PFSK-1 (cell line): ENCODE results near the gene RNF207.

Experiments used
- FOXP2 ChIP-seq: optimal IDR thresholded peaks from 2 replicates; pipeline ENCODE3; 2011; ENCODE audit warnings: borderline replicate concordance, control low read depth, inconsistent platforms; ENCODE audit not compliant: insufficient read depth; ENCODE audit errors: extremely low read length, extremely low read depth
- POLR2AphosphoS5 ChIP-seq: IDR thresholded peaks from 2 replicates; pipeline ENCODE4 v1.6.1; 2012; ENCODE audit warnings: low read depth, mild to moderate bottlenecking, control low read depth, low read length, moderate library complexity
- REST ChIP-seq, 2 experiments: IDR thresholded peaks; 2 replicates each; pipeline versions ENCODE4 v1.6.1 to v1.8.0; 2011 to 2012; ENCODE audit warnings: low read depth in 2 of 2, low read length in 2 of 2, control low read depth in 1 of 2, inconsistent platforms in 1 of 2, mild to moderate bottlenecking in 1 of 2, moderate library complexity in 1 of 2; ENCODE audit not compliant: insufficient read depth in 1 of 2
- SIN3A ChIP-seq: IDR thresholded peaks from 2 replicates; pipeline ENCODE4 v1.6.1; 2012; ENCODE audit warnings: mild to moderate bottlenecking, low read length, moderate library complexity, borderline replicate concordance; ENCODE audit not compliant: insufficient read depth
- TAF1 ChIP-seq: IDR thresholded peaks from 2 replicates; pipeline ENCODE4 v1.6.1; 2012; ENCODE audit warnings: low read length, control low read depth, borderline replicate concordance; ENCODE audit not compliant: insufficient read depth

RNF207 gene

GRCh38 chr1:6247651-6248050, 41.7 kb downstream of the RNF207 start:
- TF ChIP-seq REST (IDR thresholded peaks at IDR 0.05; ENCODE audit: insufficient read depth in 1 of 2, low read depth in 2 of 2, low read length in 2 of 2) (no peak), SIN3A (no peak), POLR2AphosphoS5 (no peak), FOXP2 (no peak), TAF1 (no peak)

- no peak for TF ChIP-seq FOXP2
- no peak for TF ChIP-seq SIN3A
- no peak for TF ChIP-seq REST (IDR thresholded peaks at IDR 0.05; ENCODE audit: insufficient read depth in 1 of 2, low read depth in 2 of 2, low read length in 2 of 2)
- no peak for TF ChIP-seq POLR2AphosphoS5
- no peak for TF ChIP-seq TAF1
Measured at GRCh38 chr1:6248161-6248776, 42.4 kb downstream of the RNF207 start.

- TF ChIP-seq POLR2AphosphoS5: no peak
- no peak for TF ChIP-seq FOXP2
- TF ChIP-seq REST (IDR thresholded peaks at IDR 0.05; ENCODE audit: insufficient read depth in 1 of 2, low read depth in 2 of 2, low read length in 2 of 2): no peak
- TF ChIP-seq TAF1: no peak
- no peak for TF ChIP-seq SIN3A
Measured at GRCh38 chr1:6248932-6249738, 43.2 kb downstream of the RNF207 start.

- TF ChIP-seq TAF1: no peak
- no peak for TF ChIP-seq POLR2AphosphoS5
- no peak for TF ChIP-seq FOXP2
- TF ChIP-seq REST (IDR thresholded peaks at IDR 0.05; ENCODE audit: insufficient read depth in 1 of 2, low read depth in 2 of 2, low read length in 2 of 2): no peak
- no peak for TF ChIP-seq SIN3A
Measured at GRCh38 chr1:6249739-6250689, 44.1 kb downstream of the RNF207 start.
